ENCODE results near the gene NSUN7.

The NSUN7 gene

DNA sequence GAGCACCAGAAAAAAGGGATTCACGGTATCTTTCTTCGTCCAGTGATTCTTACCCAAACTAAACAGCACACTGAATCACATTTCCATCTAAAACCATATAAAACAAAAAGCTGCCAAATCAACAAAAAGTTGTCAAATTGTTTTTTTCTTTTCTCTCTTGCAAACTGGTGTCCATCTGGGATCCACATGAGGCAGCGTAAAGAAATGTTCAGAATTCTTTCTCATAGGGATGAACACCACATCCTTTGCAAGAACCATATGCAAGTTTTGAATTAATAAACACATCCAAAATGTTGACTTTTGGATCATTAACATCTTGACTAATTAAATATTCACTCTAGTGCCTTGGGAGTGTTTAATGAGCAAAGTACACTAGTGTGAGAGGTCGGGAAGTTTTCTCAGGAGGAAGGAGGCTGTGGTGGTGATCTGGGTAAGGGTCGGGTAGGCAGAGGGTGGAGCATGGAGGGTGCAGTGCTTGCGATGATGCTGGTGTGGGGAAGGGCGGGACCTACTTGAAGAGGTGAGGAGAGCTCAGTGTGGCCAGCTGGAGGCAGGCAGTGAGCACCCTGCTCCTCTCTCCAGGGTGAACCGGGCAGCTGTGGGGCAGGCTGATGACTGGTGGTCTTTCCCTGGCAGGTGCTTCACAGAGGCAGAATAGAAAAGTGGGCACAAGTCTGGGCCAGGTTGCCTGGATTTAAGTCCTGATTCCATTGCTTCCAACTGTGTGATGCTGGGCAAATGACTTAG lies 72.8 kb downstream of the NSUN7 start:
- ATAC-seq (no peak), DNase-seq (no peak)

GRCh38 chr4:40825014-40825838 lies 75.5 kb downstream of the NSUN7 start:
- ATAC-seq (no peak), DNase-seq (no peak)

DNA sequence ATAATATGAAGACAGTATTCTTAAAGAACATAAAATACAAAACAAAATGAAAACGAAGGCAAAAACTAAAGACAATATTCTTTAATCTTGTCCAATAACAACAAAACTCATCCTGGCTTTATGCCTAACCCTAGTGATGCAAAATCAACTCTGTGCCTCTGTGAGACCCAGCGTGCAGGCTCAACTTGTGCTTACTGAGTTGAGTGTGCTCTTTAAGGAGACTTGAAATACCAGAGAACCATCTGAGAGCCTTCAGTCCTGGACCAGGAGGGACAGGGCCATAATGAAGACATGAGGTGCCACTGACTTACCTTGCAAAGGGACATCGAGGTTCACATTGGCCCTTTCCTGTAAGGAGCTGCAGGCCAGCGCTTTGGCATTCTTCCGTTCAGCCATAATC lies 77.1 kb downstream of the NSUN7 start:
- no peak for DNase-seq
- no peak for ATAC-seq

DNA sequence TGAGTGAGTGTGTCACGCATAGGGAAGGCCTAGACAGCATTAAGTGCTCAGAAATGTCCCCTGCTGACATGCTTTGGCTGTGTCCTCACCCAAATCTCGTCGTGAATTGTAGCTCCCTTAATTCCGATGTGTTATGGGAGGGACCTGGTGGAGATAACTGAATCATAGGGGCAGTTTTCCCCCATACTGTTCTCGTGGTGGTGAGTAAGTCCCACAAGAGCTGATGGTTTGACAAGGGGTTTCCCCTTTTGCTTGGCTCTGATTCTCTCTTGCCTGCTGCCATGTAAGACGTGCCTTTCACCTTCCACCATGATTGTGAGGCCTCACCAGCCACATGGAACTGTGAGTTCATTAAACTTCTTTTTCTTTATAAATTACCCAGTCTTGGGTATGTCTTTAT lies 78.0 kb downstream of the NSUN7 start:
- peak; percentile 59 for ATAC-seq
- DNase-seq, result peak; percentile 6

DNA sequence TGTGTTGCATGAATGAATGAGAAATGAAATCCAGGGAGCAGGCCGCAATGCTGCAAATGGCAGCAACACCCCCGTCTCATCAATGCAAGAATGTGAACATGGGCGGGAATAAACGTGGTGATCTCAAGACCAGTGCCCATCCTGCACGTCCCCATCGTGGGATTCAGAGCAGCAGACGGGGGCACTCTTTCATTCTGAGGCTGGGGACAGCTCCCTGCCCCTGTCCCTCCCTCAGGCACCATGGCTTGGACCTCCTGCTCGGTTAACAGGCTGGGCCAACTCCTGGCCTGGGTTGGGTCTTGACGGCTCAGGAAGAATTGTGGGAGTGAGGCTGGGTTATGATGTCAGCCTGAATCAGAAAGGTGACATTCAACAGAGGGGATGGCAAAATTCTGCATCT lies 78.9 kb downstream of the NSUN7 start:
- DNase-seq (no peak), ATAC-seq (no peak)

DNA sequence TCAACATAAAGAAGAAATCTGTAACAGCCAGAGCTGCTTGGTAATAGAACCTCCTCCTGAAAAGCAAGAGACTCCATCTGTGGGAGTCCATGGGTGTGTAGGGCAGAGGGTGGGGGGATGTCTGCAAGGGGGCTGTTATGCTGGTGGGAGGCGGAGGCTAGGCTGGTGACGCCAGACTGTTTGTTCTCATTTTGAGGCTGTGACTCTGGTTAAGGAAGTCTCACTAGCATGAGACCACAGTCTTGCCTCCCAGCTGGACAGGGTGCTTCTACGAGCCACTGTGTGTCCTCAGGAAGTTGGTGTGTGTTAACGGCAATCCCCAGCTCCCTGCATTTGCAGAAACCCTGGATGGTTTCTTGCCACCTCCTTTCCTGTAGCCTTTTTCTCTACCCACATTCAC lies 79.8 kb downstream of the NSUN7 start:
- DNase-seq, result no peak
- ATAC-seq, result no peak

GRCh38 chr4:40831146-40831907 lies 81.6 kb downstream of the NSUN7 start:
- ATAC-seq, result no peak

GRCh38 chr4:40832175-40832574 lies 82.4 kb downstream of the NSUN7 start:
- ATAC-seq, result no peak
- DNase-seq, result no peak

More at GRCh38 chr4:40831146-40831907, 81.6 kb downstream of the NSUN7 start:
- DNase-seq, result no peak

DNA sequence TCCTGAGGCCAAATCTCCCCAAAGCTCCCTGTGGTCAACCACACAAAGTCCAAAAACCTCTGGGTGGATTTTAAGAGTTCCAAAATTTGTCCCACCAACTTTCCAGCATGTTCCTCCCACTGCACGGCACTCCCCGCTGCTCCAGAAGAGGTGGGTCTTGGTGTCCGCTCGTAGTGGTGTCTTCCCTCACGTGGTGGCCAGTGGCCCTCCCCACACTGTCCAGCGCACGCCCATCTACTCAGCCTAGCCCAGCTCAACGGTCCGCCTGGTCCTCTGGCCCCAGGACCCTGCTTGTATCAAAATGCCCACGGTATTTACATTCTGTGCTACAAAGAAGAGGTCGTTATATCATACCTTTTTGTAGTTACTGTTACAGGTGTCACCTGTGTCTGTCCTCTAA lies 83.5 kb downstream of the NSUN7 start:
- ATAC-seq, result no peak
- DNase-seq, result no peak

GRCh38 chr4:40837094-40837870 lies 87.5 kb downstream of the NSUN7 start:
- ATAC-seq (peak; percentile 14), DNase-seq (no peak)

DNA sequence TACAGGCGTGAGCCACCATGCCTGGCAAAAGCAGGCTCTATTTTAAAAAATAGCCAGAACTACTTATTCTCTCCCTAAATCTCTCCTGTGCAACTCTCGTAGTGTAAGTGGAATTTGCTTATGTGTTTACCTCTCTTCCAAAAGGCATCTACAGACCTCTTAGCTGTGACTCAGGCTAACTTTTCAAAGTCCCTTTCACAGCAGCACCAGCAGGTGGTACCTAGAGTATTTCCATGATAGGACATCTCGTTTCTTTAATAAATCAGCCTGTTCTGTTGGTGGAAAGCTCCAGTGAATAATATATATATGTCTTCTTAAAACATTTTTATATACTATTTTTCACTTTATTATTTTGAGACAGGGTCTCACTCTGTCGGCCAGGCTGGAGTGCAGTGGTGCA lies 89.0 kb downstream of the NSUN7 start:
- DNase-seq, result no peak
- ATAC-seq, result no peak

DNA sequence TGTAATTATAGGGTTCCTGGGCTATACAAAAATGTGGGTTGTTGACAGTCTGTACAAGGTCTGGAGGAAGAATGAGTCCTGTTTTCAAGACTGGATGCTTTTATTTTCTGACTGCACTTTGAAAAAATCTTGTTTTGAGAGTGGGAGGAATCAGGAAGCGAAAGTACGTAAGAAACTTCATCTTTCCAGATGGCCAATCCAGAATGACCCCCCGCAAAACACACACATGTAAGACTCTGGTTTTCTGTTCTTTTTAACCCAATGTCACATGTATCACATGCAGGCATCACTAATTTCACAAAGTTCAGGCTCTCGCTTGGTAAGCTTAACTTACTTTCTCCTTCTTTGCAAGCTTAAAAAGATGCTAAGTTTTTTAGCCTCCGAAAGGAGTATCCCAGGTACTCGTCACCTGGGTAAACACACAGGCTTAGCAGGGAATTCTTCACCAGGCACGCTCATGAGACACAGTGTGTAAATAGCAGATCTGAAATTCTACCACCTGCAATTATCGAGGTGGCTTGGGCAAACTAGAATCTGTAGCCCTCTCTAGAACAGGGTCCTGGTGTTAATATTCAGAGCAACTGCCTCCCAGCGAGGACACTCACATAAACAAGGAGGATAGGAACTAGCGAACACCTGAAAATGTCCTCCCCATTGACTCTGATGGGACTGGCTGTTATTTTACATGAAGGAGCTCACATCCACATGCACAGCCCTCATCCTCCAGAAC lies 90.7 kb downstream of the NSUN7 start:
- ATAC-seq, result no peak
- no peak for DNase-seq

GRCh38 chr4:40840985-40841571 lies 91.3 kb downstream of the NSUN7 start:
- DNase-seq (peak; percentile 85), ATAC-seq (peak; percentile 90)

DNA sequence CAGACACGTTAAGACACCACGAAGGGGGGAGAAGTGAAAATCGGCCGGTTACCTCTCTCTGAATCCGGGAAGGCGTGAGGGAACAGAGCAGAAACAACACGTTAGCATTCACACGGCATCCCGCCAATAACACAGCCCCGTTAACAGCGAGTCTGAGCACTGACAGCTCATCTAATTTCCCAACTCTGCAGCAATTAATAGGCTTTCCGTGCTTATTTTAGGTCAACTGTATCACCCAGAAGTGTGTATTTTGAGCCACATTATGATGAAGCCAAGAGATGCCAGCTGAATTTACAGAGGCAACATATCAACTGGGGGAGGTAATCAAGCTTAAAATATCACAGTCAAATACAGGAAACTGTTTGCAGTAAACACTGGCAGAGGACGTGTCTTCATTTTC lies 92.6 kb downstream of the NSUN7 start:
- DNase-seq, result no peak
- ATAC-seq, result no peak

DNA sequence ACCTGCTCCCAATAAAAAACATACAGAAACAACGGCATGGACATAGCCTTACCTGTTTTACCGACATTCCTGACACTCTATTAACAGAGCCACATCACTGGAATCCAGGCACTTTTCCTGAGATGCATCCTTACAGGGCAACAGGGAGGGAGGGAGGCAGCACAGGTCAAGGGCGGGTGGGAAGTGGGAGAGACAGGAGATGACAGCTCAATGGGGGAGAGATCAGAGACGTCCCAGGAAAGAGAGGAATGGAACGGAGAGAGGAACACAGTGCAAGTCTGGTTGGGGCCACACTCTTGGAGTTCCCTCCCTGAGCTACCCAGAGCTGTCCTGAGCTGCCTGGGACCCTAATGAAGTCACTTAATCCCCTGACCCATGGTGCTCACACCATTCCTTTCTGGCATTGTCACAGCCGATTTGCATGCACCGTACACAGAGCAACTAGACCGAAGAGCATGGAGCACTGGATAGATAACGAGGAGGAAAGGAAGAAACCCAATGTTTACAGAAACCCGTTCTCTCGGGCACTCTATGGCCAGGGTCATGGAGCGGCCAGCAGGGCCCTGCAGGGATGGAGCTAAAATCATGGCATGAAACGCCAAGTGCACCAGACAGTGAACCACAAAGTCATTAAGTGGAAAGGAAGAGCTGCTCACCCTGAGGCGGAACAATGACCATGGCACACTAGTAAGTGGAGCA lies 93.1 kb downstream of the NSUN7 start:
- ATAC-seq (no peak), DNase-seq (no peak)

GRCh38 chr4:40843696-40844095 lies 93.9 kb downstream of the NSUN7 start:
- DNase-seq, result peak; percentile 33
- peak; percentile 58 for ATAC-seq

GRCh38 chr4:40844261-40844660 lies 94.5 kb downstream of the NSUN7 start:
- ATAC-seq (no peak), DNase-seq (no peak)

GRCh38 chr4:40845154-40845835 lies 95.5 kb downstream of the NSUN7 start:
- no peak for ATAC-seq
- no peak for DNase-seq

- ATAC-seq, result no peak
- DNase-seq, result no peak
Measured at GRCh38 chr4:40846532-40846931, 96.8 kb downstream of the NSUN7 start.

GRCh38 chr4:40848251-40848650 lies 98.5 kb downstream of the NSUN7 start:
- DNase-seq (no peak), ATAC-seq (no peak)
